Pulmonary artery endothelial cell (primary cell): Measurements from ENCODE around the gene SAFB. TPM values are rescaled to one million over a fixed set of nuclear protein-coding genes. Genes with fewer than 3 reads are reported as not detected.

Experiments
- total RNA-seq: library from RNA; depleted of rRNA; stranded (reverse); fragments of >200 nt; gene quantifications from 2 replicates; pipeline ENCODE4 v1.2.3, GENCODE V29; 2014

Gene SAFB
- total RNA-seq, 1 donor from 2014 or later, result 68.5 TPM

Other genes starting within 250 kb of the SAFB start
- not detected in 2 replicates for gene ZNRF4, start 167.7 kb upstream of the SAFB start, total RNA-seq
- 0.11 TPM in 1 of 2 replicates, not detected in the other for gene TINCR, start 55.1 kb upstream of the SAFB start, total RNA-seq
- 29.0 and 56.6 TPM in 2 replicates for gene SAFB2, start 307 bp upstream of the SAFB start, total RNA-seq
- gene MICOS13, start 57.4 kb downstream of the SAFB start, total RNA-seq, result 26.1 and 60.3 TPM in 2 replicates
- gene HSD11B1L, start 57.9 kb downstream of the SAFB start, total RNA-seq, result 5.4 and 6.5 TPM in 2 replicates
- gene RPL36, start 67.2 kb downstream of the SAFB start, total RNA-seq, result 388 and 866 TPM in 2 replicates
- gene LONP1, start 97.1 kb downstream of the SAFB start, total RNA-seq, result 91.4 and 116 TPM in 2 replicates
- not detected in 2 replicates for gene CATSPERD, start 97.6 kb downstream of the SAFB start, total RNA-seq
- gene PRR22, start 161.7 kb downstream of the SAFB start, total RNA-seq, result 0.33 and 0.63 TPM in 2 replicates
- gene DUS3L, start 168.1 kb downstream of the SAFB start, total RNA-seq, result 32.3 and 41.7 TPM in 2 replicates
- gene NRTN, start 182.0 kb downstream of the SAFB start, total RNA-seq, result 0.13 and 0.25 TPM in 2 replicates
- gene FUT6, start 216.6 kb downstream of the SAFB start, total RNA-seq, result not detected in 2 replicates
- gene FUT3, start 228.4 kb downstream of the SAFB start, total RNA-seq, result not detected in 2 replicates
- gene FUT5, start 247.5 kb downstream of the SAFB start, total RNA-seq, result not detected in 2 replicates